Kidney epithelial cell (primary cell): ENCODE results near the gene ECSIT. TPM values are rescaled to one million over a fixed set of nuclear protein-coding genes. Genes with fewer than 3 reads are reported as not detected.

Experiments
- DNase-seq: peaks from one replicate; pipeline ENCODE4 v3.0.0-alpha.2; 2010; ENCODE audit warnings: low read depth
- H3K27me3 ChIP-seq: 2 replicates; pipeline ENCODE4 v1.6.0; 2011; ENCODE audit warnings: low read length; ENCODE audit not compliant: control insufficient read depth, insufficient read depth
- H3K36me3 ChIP-seq: 2 replicates; pipeline ENCODE4 v1.5.1; 2011; ENCODE audit warnings: low read length; ENCODE audit not compliant: control insufficient read depth, insufficient read depth
- H3K4me3 ChIP-seq: 2 replicates; pipeline ENCODE4 v1.5.1; 2011; ENCODE audit warnings: low read depth, mild to moderate bottlenecking, control low read depth, low read length
- total RNA-seq: library from RNA; depleted of rRNA; stranded (reverse); fragments of >200 nt; gene quantifications from 2 replicates; pipeline ENCODE4 v1.2.3, GENCODE V29; 2015
- TF ChIP-seq, protein P1 (sequence below): IDR thresholded peaks from 2 replicates; pipeline ENCODE4 v1.5.1; 2011; ENCODE audit warnings: mild to moderate bottlenecking, moderate library complexity, low read length, control low read depth, inconsistent platforms; ENCODE audit not compliant: insufficient read depth, poor library complexity, severe bottlenecking

The ECSIT gene
- total RNA-seq, 1 donor from 2014 or later: 37.4 TPM

DNA sequence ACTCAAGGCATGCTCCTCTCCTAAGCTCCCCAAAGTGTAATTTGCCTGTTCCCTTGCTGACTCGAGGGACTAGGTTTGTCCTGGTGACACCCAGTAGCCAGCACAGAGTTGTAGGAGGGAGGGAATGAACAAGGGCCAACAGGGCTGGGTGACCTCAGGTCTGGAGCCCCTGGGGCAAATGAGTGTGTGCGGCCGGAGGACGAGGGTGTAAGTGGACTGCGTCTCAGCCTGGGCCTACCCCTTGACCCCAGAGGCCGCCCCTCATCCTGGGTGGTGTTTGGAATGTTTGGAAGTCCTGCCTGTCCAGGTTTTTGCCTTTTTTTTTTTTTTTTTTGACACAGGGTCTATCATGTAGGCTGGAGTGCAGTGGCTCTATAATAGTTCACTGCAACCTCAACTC is 22.0 kb downstream of the ECSIT start:
- no peak overlapping the region for H3K4me3 ChIP-seq
- no peaks in the 10 kb centered on the region for H3K27me3 ChIP-seq
- H3K36me3 ChIP-seq: no peaks in the 10 kb centered on the region
- no peak for DNase-seq
- TF ChIP-seq, protein P1, sequence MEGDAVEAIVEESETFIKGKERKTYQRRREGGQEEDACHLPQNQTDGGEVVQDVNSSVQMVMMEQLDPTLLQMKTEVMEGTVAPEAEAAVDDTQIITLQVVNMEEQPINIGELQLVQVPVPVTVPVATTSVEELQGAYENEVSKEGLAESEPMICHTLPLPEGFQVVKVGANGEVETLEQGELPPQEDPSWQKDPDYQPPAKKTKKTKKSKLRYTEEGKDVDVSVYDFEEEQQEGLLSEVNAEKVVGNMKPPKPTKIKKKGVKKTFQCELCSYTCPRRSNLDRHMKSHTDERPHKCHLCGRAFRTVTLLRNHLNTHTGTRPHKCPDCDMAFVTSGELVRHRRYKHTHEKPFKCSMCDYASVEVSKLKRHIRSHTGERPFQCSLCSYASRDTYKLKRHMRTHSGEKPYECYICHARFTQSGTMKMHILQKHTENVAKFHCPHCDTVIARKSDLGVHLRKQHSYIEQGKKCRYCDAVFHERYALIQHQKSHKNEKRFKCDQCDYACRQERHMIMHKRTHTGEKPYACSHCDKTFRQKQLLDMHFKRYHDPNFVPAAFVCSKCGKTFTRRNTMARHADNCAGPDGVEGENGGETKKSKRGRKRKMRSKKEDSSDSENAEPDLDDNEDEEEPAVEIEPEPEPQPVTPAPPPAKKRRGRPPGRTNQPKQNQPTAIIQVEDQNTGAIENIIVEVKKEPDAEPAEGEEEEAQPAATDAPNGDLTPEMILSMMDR: no peak

DNA sequence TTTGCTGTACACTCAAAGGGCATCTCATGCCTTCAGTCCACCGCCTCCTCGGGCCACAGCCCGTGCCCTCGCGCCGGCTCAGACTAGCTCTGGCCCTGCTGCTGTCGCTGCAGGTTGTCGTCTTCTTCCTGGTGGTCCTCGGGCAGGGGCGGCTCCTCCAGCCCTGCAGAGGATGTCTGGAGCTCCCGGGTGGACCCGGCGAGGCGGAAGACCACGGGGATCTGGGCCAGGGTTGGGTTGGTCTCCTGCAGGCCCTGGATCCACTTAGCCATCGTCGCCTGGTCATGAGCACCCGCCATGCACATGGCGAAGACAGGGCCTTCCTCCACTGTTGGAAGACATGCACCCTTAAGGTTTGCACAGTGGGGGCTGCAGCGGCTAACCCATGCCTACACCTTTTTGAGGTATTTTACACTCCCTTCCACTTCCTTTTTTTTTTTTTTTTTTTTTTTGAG is 22.8 kb downstream of the ECSIT start:
- Histone ChIP-seq H3K27me3 (no peaks in the 10 kb centered on the region), H3K36me3 (no peaks in the 10 kb centered on the region), H3K4me3 (peak overlapping the region; percentile 82)
- no peak for DNase-seq
- TF ChIP-seq, protein P1: no peak

DNA sequence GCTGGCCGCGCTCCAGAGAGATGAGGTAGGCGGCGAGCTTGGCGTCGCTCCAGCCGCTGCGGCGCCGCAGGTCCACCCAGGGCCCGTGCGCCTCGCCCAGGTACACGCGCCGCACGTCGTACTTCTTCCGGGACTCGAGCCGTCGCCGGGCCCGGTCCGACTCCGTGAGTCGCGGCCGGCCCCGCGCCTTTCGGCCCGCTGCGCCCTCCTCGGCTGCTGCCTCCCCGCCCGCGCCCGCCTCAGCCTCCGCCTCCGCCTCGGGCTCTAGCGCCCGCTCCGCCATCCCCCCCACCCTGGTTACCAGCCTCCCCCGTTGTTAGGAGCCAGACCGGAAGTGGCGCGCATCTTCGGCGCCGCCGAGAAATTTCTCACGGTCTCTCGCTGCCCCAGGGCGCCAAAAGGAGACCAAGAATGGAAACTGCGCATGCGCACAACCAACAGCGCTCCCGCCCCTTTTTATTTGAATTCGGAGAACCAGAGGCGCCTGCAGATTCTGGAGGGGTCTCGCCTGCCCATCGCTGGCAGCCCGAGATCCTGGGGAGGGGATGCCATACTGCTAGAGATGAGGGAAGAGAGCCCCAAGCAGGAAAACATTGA is 23.3 kb downstream of the ECSIT start, which contains the start of gene ZNF653:
Gene ZNF653 (minus strand): TSS at position 336 of the 597 bp plus-strand sequence. CDS start 53 bp downstream, at position 283.
- Histone ChIP-seq H3K27me3 (no peaks in the 10 kb centered on the region), H3K4me3 (peak within 1 kb of the TSS; percentile 82), H3K36me3 (no peaks in the 10 kb centered on the region)
- no peak for DNase-seq
- TF ChIP-seq, protein P1: no peak

DNA sequence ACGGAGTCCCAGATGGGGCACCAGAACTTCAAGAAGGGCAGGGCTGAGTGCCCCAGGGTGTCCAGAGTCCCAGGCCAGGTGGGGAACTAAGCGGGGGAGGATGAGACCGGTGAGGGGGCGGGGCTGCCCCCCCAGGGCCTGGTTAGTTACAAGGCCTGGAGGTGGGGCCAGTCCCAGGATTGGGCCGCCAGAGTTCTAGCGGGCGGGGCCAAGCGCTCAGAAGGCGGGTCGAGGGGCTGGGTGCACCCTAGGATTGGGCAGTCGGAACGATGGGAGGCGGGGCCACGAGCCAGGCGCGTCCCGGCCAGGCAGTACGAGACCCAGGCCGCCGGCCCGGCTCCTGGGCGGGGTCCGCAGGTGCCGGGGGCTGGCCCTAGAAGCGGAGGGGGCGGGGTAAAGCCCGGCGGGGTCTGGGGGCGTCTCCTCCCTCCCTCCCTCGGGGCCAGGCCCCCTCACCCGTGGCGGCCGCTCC is 23.9 kb downstream of the ECSIT start:
- peak; percentile 70 for DNase-seq
- no peaks in the 10 kb centered on the region for H3K27me3 ChIP-seq
- TF ChIP-seq, protein P1: no peak
- H3K36me3 ChIP-seq: no peaks in the 10 kb centered on the region
- peak overlapping the region; percentile 82 for H3K4me3 ChIP-seq

DNA sequence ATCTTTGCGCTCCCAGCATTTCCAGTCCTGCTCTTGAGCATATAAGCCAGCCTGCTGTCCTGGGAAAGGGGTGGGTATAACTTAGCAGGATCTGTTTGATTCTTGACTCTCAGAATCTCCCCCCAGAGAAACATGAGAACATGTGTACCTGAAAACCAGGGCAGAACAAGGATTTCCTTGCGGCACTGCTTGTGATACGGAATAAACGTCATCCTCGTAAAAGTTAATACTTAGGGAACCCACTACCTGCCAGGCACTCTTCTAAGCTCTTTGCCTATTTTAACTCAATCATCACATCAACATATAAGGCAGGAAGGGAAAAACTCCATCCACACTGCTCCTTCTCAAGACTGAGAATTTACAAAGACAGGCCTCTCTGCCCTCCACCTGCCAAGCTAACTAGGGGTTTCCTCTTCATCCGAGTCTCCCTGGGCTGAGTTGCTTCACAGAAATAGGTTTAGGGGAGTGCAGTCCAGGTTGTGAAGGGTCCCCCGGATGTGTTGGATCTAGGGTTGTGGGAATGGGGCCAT is 24.4 kb downstream of the ECSIT start:
- Histone ChIP-seq H3K36me3 (no peaks in the 10 kb centered on the region), H3K4me3 (peak overlapping the region; percentile 82), H3K27me3 (no peaks in the 10 kb centered on the region)
- TF ChIP-seq, protein P1: no peak
- no peak for DNase-seq
